HCT116 (cell line): Measurements from ENCODE around the gene WNK2. TPM values are rescaled to one million over a fixed set of nuclear protein-coding genes. Genes with fewer than 3 reads are reported as not detected.

Experiments
- ATAC-seq: fragments of 200-7000 bp; cut with Tn5 transposase; 2 replicates; pipeline ENCODE4 v1.9.1; 2020; ENCODE audit warnings: mild to moderate bottlenecking, moderate library complexity
- BruUV-seq: library from RNA; stranded (reverse); fragments of 400-500 nt; replicated peaks from 2 replicates; lab custom pipeline; 2021; lab: Mats Ljungman, UMichigan
- CTCF ChIA-PET: fragments of 300-600 bp; sonication (Branson Sonifier 250); formaldehyde crosslinking; loops from one replicate; lab custom pipeline; 2021; ENCODE audit warnings: antibody characterized with exemption; lab: Charles Lee
- POLR2A ChIA-PET: fragments of 300-600, 350-600 bp; sonication (Branson Sonifier 250); formaldehyde crosslinking; loops from one replicate; lab custom pipeline; 2021; ENCODE audit warnings: antibody characterized with exemption; lab: Charles Lee
- RAD21 ChIA-PET, 2 experiments: fragments of 300-600 bp; sonication (Branson Sonifier 250); formaldehyde crosslinking; loops; one replicate each; lab custom pipeline; 2023; ENCODE audit warnings: low total read pairs in 2 of 2; ENCODE audit not compliant: uncharacterized antibody in 2 of 2, unreplicated experiment in 2 of 2, low non-redundant PET in 1 of 2; lab: Charles Lee
- DNase-seq: peaks from one replicate; pipeline ENCODE4 v3.0.0-alpha.2; 2010; ENCODE audit warnings: low read depth, low spot score
- H2AFZ ChIP-seq: fragments of 200-600 bp; shearing (Covaris generic), sonication (generic); 2 replicates; pipeline ENCODE4 v1.6.1; 2017; ENCODE audit warnings: low read depth, mixed run types, mixed read lengths, antibody characterized with exemption, low read length; ENCODE audit not compliant: poor library complexity, severe bottlenecking
- H3K27ac ChIP-seq: 2 replicates; pipeline ENCODE4 v1.5.1; 2012; ENCODE audit warnings: low read depth, low read length
- H3K27me3 ChIP-seq: fragments of 200-600 bp; sonication (generic); 2 replicates; pipeline ENCODE4 v1.6.1; 2016; ENCODE audit warnings: mixed run types, low read length, mixed read lengths; ENCODE audit not compliant: insufficient read depth
- H3K36me3 ChIP-seq, 2 experiments: fragments of 200-500 bp in 1 of 2; fragments of 200-600 bp in 1 of 2; sonication (Bioruptor generic) in 1 of 2; sonication (generic) in 1 of 2; 2 replicates each; pipeline versions ENCODE4 v1.5.1 to v1.6.1; 2014 to 2016; ENCODE audit warnings: low read length in 2 of 2, inconsistent platforms in 1 of 2, mixed read lengths in 1 of 2, mixed run types in 1 of 2; ENCODE audit not compliant: insufficient read depth in 2 of 2, control insufficient read depth in 1 of 2
- H3K4me1 ChIP-seq, 2 experiments: fragments of 200-600 bp in 1 of 2; sonication (generic) in 1 of 2; 2 replicates each; pipeline versions ENCODE4 v1.5.1 to v1.6.1; 2012 to 2017; ENCODE audit warnings: low read length in 2 of 2, inconsistent platforms in 1 of 2, mild to moderate bottlenecking in 1 of 2, mixed read lengths in 1 of 2, mixed run types in 1 of 2, moderate library complexity in 1 of 2; ENCODE audit not compliant: insufficient read depth in 2 of 2, control insufficient read depth in 1 of 2
- H3K4me2 ChIP-seq: fragments of 200-600 bp; sonication (generic); 2 replicates; pipeline ENCODE4 v1.6.1; 2017; ENCODE audit warnings: mixed run types, low read length, mixed read lengths
- H3K4me3 ChIP-seq, 2 experiments: fragments of 200-600 bp in 1 of 2; sonication (generic) in 1 of 2; replicated peaks in 1 of 2; 2 replicates each; pipeline ENCODE4 v1.5.1; 2011 to 2016; ENCODE audit warnings: low read length in 2 of 2, control low read depth in 1 of 2, low read depth in 1 of 2, mild to moderate bottlenecking in 1 of 2, mixed read lengths in 1 of 2, mixed run types in 1 of 2
- H3K79me2 ChIP-seq: fragments of 200-600 bp; sonication (generic); 2 replicates; pipeline ENCODE4 v1.6.1; 2017; ENCODE audit warnings: mild to moderate bottlenecking, mixed run types, low read length, moderate library complexity, mixed read lengths; ENCODE audit not compliant: insufficient read depth
- H3K9ac ChIP-seq: fragments of 200-600 bp; sonication (generic); 2 replicates; pipeline ENCODE4 v1.6.1; 2016; ENCODE audit warnings: low read length, mixed read lengths
- H3K9me2 ChIP-seq: fragments of 200-600 bp; sonication (generic), shearing (Covaris generic); 2 replicates; pipeline ENCODE4 v1.6.1; 2017; ENCODE audit warnings: mixed run types, mild to moderate bottlenecking, moderate library complexity; ENCODE audit not compliant: insufficient read depth
- H3K9me3 ChIP-seq, 2 experiments: fragments of 200-500 bp in 1 of 2; fragments of 200-600 bp in 1 of 2; sonication (Bioruptor generic) in 1 of 2; sonication (generic) in 1 of 2; 2 replicates each; pipeline ENCODE4 v1.6.1; 2014 to 2017; ENCODE audit warnings: low read length in 2 of 2, mixed read lengths in 2 of 2, inconsistent platforms in 1 of 2, low read depth in 1 of 2, mild to moderate bottlenecking in 1 of 2, mixed run types in 1 of 2, moderate library complexity in 1 of 2; ENCODE audit not compliant: control insufficient read depth in 1 of 2, insufficient read depth in 1 of 2
- H4K20me1 ChIP-seq: fragments of 200-600 bp; sonication (generic), shearing (Covaris generic); 2 replicates; pipeline ENCODE4 v1.6.1; 2017; ENCODE audit warnings: mixed run types, mild to moderate bottlenecking, moderate library complexity; ENCODE audit not compliant: insufficient read depth
- CTCF ChIP-seq, 3 experiments: fragments of 200-600 bp in 1 of 3; sonication (generic) in 1 of 3; IDR thresholded peaks in 2 of 3; conservative IDR thresholded peaks in 1 of 3; 2 replicates each; pipeline ENCODE4 v1.5.1; 2012 to 2017; ENCODE audit warnings: low read depth in 2 of 3, low read length in 2 of 3, antibody characterized with exemption in 1 of 3, borderline replicate concordance in 1 of 3, control low read depth in 1 of 3, mild to moderate bottlenecking in 1 of 3, mixed read lengths in 1 of 3, mixed run types in 1 of 3, moderate library complexity in 1 of 3; ENCODE audit not compliant: insufficient read depth in 1 of 3
- EZH2phosphoT487 ChIP-seq: fragments of 200-600 bp; IDR thresholded peaks from 2 replicates; pipeline ENCODE4 v1.6.1; 2018; ENCODE audit warnings: antibody characterized with exemption, borderline replicate concordance
- FOSL1 ChIP-seq: IDR thresholded peaks from 2 replicates; pipeline ENCODE4 v1.6.1; 2012; ENCODE audit warnings: low read depth
- MAX ChIP-seq: IDR thresholded peaks from 2 replicates; pipeline ENCODE4 v1.6.1; 2012
- POLR2A ChIP-seq: IDR thresholded peaks from 2 replicates; pipeline ENCODE4 v1.7.0; 2011; ENCODE audit warnings: borderline replicate concordance; ENCODE audit not compliant: insufficient read depth, insufficient read length; ENCODE audit errors: extremely low read depth
- POLR2AphosphoS5 ChIP-seq: IDR thresholded peaks from 2 replicates; pipeline ENCODE4 v1.6.1; 2011; ENCODE audit warnings: mild to moderate bottlenecking, low read depth, low read length, moderate library complexity
- SRF ChIP-seq: IDR thresholded peaks from 2 replicates; pipeline ENCODE4 v1.6.1; 2012; ENCODE audit warnings: low read depth
- TCF7L2 ChIP-seq: IDR thresholded peaks from 2 replicates; pipeline ENCODE4 v1.7.0; 2011; ENCODE audit warnings: borderline replicate concordance, inconsistent platforms; ENCODE audit not compliant: insufficient read depth, insufficient read length; ENCODE audit errors: extremely low read depth
- ZFX ChIP-seq: fragments of 450-650 bp; IDR thresholded peaks from 2 replicates; pipeline ENCODE4 v1.6.1; 2017
- ZNF274 ChIP-seq: fragments of 200-500 bp; sonication (Bioruptor generic); IDR thresholded peaks from 2 replicates; pipeline ENCODE4 v1.6.1; 2014; ENCODE audit warnings: mild to moderate bottlenecking, low read depth, low read length, inconsistent platforms
- intact Hi-C: fragments of 100-400 bp; cut with micrococcal nuclease; formaldehyde crosslinking; loops from 2 replicates; pipeline ENCODE4 v1.10.0; 2022
- total RNA-seq: library from RNA; stranded (reverse); gene quantifications from one replicate; pipeline ENCODE4 v1.2.1, GENCODE V29; 2021; ENCODE audit not compliant: unreplicated experiment
- TF ChIP-seq, protein P1 (sequence below): IDR thresholded peaks from 2 replicates; pipeline ENCODE4 v1.6.1; 2012
- TF ChIP-seq, protein P2 (sequence below): IDR thresholded peaks from 2 replicates; pipeline ENCODE4 v1.6.1; 2012; ENCODE audit warnings: low read depth

The WNK2 gene
- total RNA-seq, 1 experiment from 2014 or later, result 24.4 TPM

DNA sequence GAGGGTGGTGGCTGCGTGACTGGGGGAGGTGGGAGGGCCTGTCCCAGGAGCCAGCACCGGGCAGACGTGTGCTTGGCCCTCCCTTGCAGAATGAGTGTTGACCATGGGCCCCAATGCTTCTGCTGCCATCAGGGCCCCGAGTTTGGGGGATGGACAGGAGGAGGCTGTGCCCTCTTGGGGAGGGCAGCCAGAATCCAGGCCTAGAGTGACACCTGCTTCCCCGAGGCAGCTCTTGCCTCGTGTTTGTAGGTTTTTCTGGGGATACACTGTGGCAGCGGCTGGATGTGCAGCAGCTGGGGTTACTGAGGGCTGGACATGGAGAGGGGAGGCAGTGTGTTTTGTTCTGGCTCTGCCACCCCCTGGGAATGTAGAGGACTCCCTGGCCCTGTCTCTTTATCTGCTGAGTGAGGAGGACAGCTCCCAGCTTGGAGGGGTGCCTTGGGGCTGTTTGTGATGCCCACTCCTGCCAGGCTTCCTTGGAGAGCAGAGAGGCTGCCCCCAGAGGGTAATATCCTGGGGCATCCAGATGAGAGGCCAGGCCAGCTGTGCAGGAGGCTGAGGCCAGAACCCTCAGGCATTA is 22.7 kb downstream of the WNK2 start:
- CTCF ChIA-PET, result no interaction called here
- no peaks in the 10 kb centered on the region for H3K4me1 ChIP-seq
- RAD21 ChIA-PET, result no interaction called here
- no peak overlapping the region for H3K27ac ChIP-seq
- ATAC-seq (no peak), DNase-seq (no peak)
- H3K4me2 ChIP-seq, result no peak overlapping the region
- no peak overlapping the region for H3K4me3 ChIP-seq
- H3K9ac ChIP-seq, result no peak overlapping the region
- POLR2A ChIA-PET, result no interaction called here
- no peak for TF ChIP-seq TCF7L2
- TF ChIP-seq CTCF (IDR thresholded peaks at IDR 0.05 in 2 of 3, conservative IDR thresholded peaks at IDR 0.05 in 1 of 3; ENCODE audit: borderline replicate concordance in 1 of 3, insufficient read depth in 1 of 3, low read depth in 2 of 3, low read length in 2 of 3), result no peak
- TF ChIP-seq, protein P1, sequence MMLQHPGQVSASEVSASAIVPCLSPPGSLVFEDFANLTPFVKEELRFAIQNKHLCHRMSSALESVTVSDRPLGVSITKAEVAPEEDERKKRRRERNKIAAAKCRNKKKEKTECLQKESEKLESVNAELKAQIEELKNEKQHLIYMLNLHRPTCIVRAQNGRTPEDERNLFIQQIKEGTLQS, result no peak
- no peak for TF ChIP-seq POLR2A
- no peak for TF ChIP-seq ZFX
- TF ChIP-seq EZH2phosphoT487, result no peak
- TF ChIP-seq, protein P2, sequence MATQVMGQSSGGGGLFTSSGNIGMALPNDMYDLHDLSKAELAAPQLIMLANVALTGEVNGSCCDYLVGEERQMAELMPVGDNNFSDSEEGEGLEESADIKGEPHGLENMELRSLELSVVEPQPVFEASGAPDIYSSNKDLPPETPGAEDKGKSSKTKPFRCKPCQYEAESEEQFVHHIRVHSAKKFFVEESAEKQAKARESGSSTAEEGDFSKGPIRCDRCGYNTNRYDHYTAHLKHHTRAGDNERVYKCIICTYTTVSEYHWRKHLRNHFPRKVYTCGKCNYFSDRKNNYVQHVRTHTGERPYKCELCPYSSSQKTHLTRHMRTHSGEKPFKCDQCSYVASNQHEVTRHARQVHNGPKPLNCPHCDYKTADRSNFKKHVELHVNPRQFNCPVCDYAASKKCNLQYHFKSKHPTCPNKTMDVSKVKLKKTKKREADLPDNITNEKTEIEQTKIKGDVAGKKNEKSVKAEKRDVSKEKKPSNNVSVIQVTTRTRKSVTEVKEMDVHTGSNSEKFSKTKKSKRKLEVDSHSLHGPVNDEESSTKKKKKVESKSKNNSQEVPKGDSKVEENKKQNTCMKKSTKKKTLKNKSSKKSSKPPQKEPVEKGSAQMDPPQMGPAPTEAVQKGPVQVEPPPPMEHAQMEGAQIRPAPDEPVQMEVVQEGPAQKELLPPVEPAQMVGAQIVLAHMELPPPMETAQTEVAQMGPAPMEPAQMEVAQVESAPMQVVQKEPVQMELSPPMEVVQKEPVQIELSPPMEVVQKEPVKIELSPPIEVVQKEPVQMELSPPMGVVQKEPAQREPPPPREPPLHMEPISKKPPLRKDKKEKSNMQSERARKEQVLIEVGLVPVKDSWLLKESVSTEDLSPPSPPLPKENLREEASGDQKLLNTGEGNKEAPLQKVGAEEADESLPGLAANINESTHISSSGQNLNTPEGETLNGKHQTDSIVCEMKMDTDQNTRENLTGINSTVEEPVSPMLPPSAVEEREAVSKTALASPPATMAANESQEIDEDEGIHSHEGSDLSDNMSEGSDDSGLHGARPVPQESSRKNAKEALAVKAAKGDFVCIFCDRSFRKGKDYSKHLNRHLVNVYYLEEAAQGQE, result no peak
- no peak for TF ChIP-seq ZNF274
- no peak for TF ChIP-seq SRF
- no peak for TF ChIP-seq POLR2AphosphoS5
- TF ChIP-seq FOSL1, result no peak
- no peak for TF ChIP-seq MAX
- no TSS peak for BruUV-seq
- H4K20me1 ChIP-seq, result no peaks in the 10 kb centered on the region
- H3K79me2 ChIP-seq, result peaks cover 3% of the 10 kb centered on the region; the same call in 1 of the 2 replicates
- H3K9me3 ChIP-seq, result no peaks in the 10 kb centered on the region
- no peak overlapping the region for H2AFZ ChIP-seq
- no peaks in the 10 kb centered on the region for H3K27me3 ChIP-seq
- no peaks in the 10 kb centered on the region for H3K36me3 ChIP-seq
- intact Hi-C loops, result no loop called here
- H3K9me2 ChIP-seq, result no peaks in the 10 kb centered on the region
